ENCODE measurements around the gene TAP1.
A peak's percentile ranks its signal among the peaks of the same experiment; 100 is the strongest.

TAP1 gene

GRCh38 chr6:32862725-32863124 lies 9.2 kb upstream of the TAP1 start:
- Histone ChIP-seq H3K4me3 (ENCODE audit: low read depth, low read length) (no peak overlapping the region), H3K27ac (ENCODE audit: low read depth, low read length) (no peak overlapping the region), H2AFZ (ENCODE audit: low read length, unreplicated experiment) (no peak overlapping the region), H3K27me3 (ENCODE audit: insufficient read depth, low read length) (no peaks in the 10 kb centered on the region), H3K4me1 (ENCODE audit: control insufficient read depth, insufficient read depth, low read length, unreplicated experiment) (peaks cover 4% of the 10 kb centered on the region), H3K79me2 (ENCODE audit: control insufficient read depth, insufficient read depth, low read length, unreplicated experiment) (no peaks in the 10 kb centered on the region), H3K36me3 (ENCODE audit: insufficient read depth, low read length) (peaks cover 16% of the 10 kb centered on the region)

GRCh38 chr6:32860674-32861073 lies 7.2 kb upstream of the TAP1 start:
- no peak overlapping the region for H2AFZ ChIP-seq (ENCODE audit: low read length, unreplicated experiment)
- H3K36me3 ChIP-seq (ENCODE audit: insufficient read depth, low read length): peaks cover 21% of the 10 kb centered on the region
- H3K4me1 ChIP-seq (ENCODE audit: control insufficient read depth, insufficient read depth, low read length, unreplicated experiment): peaks cover 8% of the 10 kb centered on the region
- H3K4me3 ChIP-seq (ENCODE audit: low read depth, low read length): no peak overlapping the region
- peaks cover 5% of the 10 kb centered on the region for H3K79me2 ChIP-seq (ENCODE audit: control insufficient read depth, insufficient read depth, low read length, unreplicated experiment)
- H3K27me3 ChIP-seq (ENCODE audit: insufficient read depth, low read length): no peaks in the 10 kb centered on the region
- no peak overlapping the region for H3K27ac ChIP-seq (ENCODE audit: low read depth, low read length)

- H3K4me1 ChIP-seq (ENCODE audit: control insufficient read depth, insufficient read depth, low read length, unreplicated experiment): peaks cover 14% of the 10 kb centered on the region
- H3K4me3 ChIP-seq (ENCODE audit: low read depth, low read length): no peak overlapping the region
- H3K36me3 ChIP-seq (ENCODE audit: insufficient read depth, low read length): peaks cover 21% of the 10 kb centered on the region
- H3K27me3 ChIP-seq (ENCODE audit: insufficient read depth, low read length): no peaks in the 10 kb centered on the region
- H3K79me2 ChIP-seq (ENCODE audit: control insufficient read depth, insufficient read depth, low read length, unreplicated experiment): peaks cover 21% of the 10 kb centered on the region
- H2AFZ ChIP-seq (ENCODE audit: low read length, unreplicated experiment): no peak overlapping the region
- H3K27ac ChIP-seq (ENCODE audit: low read depth, low read length): no peak overlapping the region
Measured at GRCh38 chr6:32858194-32858593, 4.7 kb upstream of the TAP1 start.

GRCh38 chr6:32857156-32857891 lies 3.8 kb upstream of the TAP1 start:
- Histone ChIP-seq H3K4me1 (ENCODE audit: control insufficient read depth, insufficient read depth, low read length, unreplicated experiment) (peaks cover 14% of the 10 kb centered on the region), H3K79me2 (ENCODE audit: control insufficient read depth, insufficient read depth, low read length, unreplicated experiment) (peaks cover 29% of the 10 kb centered on the region)

GRCh38 chr6:32855467-32856174 lies 2.1 kb upstream of the TAP1 start:
- Histone ChIP-seq H3K27me3 (ENCODE audit: insufficient read depth, low read length) (no peaks in the 10 kb centered on the region), H3K79me2 (ENCODE audit: control insufficient read depth, insufficient read depth, low read length, unreplicated experiment) (peaks cover 46% of the 10 kb centered on the region), H2AFZ (ENCODE audit: low read length, unreplicated experiment) (no peak overlapping the region), H3K27ac (ENCODE audit: low read depth, low read length) (no peak overlapping the region), H3K4me1 (ENCODE audit: control insufficient read depth, insufficient read depth, low read length, unreplicated experiment) (peaks cover 24% of the 10 kb centered on the region), H3K4me3 (ENCODE audit: low read depth, low read length) (peak overlapping the region; percentile 99), H3K36me3 (ENCODE audit: insufficient read depth, low read length) (peaks cover 27% of the 10 kb centered on the region)

More at GRCh38 chr6:32857156-32857891, 3.8 kb upstream of the TAP1 start:
- Histone ChIP-seq H3K36me3 (ENCODE audit: insufficient read depth, low read length) (peaks cover 21% of the 10 kb centered on the region), H3K27ac (ENCODE audit: low read depth, low read length) (no peak overlapping the region), H3K4me3 (ENCODE audit: low read depth, low read length) (no peak overlapping the region), H3K27me3 (ENCODE audit: insufficient read depth, low read length) (no peaks in the 10 kb centered on the region), H2AFZ (ENCODE audit: low read length, unreplicated experiment) (no peak overlapping the region)

GRCh38 chr6:32854376-32855178 lies 1.1 kb upstream of the TAP1 start:
- H3K36me3 ChIP-seq (ENCODE audit: insufficient read depth, low read length): peaks cover 28% of the 10 kb centered on the region
- no peaks in the 10 kb centered on the region for H3K27me3 ChIP-seq (ENCODE audit: insufficient read depth, low read length)
- H3K4me3 ChIP-seq (ENCODE audit: low read depth, low read length): peak overlapping the region; percentile 99
- peak overlapping the region; percentile 95 for H3K27ac ChIP-seq (ENCODE audit: low read depth, low read length)
- H3K4me1 ChIP-seq (ENCODE audit: control insufficient read depth, insufficient read depth, low read length, unreplicated experiment): peaks cover 24% of the 10 kb centered on the region
- peaks cover 56% of the 10 kb centered on the region for H3K79me2 ChIP-seq (ENCODE audit: control insufficient read depth, insufficient read depth, low read length, unreplicated experiment)
- peak overlapping the region; percentile 68 for H2AFZ ChIP-seq (ENCODE audit: low read length, unreplicated experiment)

- Histone ChIP-seq H3K4me3 (ENCODE audit: low read depth, low read length) (peak overlapping the region; percentile 99), H3K36me3 (ENCODE audit: insufficient read depth, low read length) (peaks cover 36% of the 10 kb centered on the region)
Measured at GRCh38 chr6:32852844-32853540, 512 bp downstream of the TAP1 start.

GRCh38 chr6:32852018-32852843 lies 1.3 kb downstream of the TAP1 start:
- peaks cover 60% of the 10 kb centered on the region for H3K79me2 ChIP-seq (ENCODE audit: control insufficient read depth, insufficient read depth, low read length, unreplicated experiment)
- H3K27ac ChIP-seq (ENCODE audit: low read depth, low read length): peak overlapping the region; percentile 95
- H2AFZ ChIP-seq (ENCODE audit: low read length, unreplicated experiment): peak overlapping the region; percentile 79
- H3K4me3 ChIP-seq (ENCODE audit: low read depth, low read length): peak overlapping the region; percentile 99
- no peaks in the 10 kb centered on the region for H3K27me3 ChIP-seq (ENCODE audit: insufficient read depth, low read length)
- peaks cover 24% of the 10 kb centered on the region for H3K4me1 ChIP-seq (ENCODE audit: control insufficient read depth, insufficient read depth, low read length, unreplicated experiment)
- H3K36me3 ChIP-seq (ENCODE audit: insufficient read depth, low read length): peaks cover 35% of the 10 kb centered on the region

More at GRCh38 chr6:32852844-32853540, 512 bp downstream of the TAP1 start:
- peaks cover 56% of the 10 kb centered on the region for H3K79me2 ChIP-seq (ENCODE audit: control insufficient read depth, insufficient read depth, low read length, unreplicated experiment)
- H3K4me1 ChIP-seq (ENCODE audit: control insufficient read depth, insufficient read depth, low read length, unreplicated experiment): peaks cover 24% of the 10 kb centered on the region
- H3K27ac ChIP-seq (ENCODE audit: low read depth, low read length): peak overlapping the region; percentile 95
- no peaks in the 10 kb centered on the region for H3K27me3 ChIP-seq (ENCODE audit: insufficient read depth, low read length)
- H2AFZ ChIP-seq (ENCODE audit: low read length, unreplicated experiment): peak overlapping the region; percentile 79

GRCh38 chr6:32851025-32851424 lies 2.5 kb downstream of the TAP1 start:
- Histone ChIP-seq H3K4me1 (ENCODE audit: control insufficient read depth, insufficient read depth, low read length, unreplicated experiment) (peaks cover 20% of the 10 kb centered on the region), H3K27me3 (ENCODE audit: insufficient read depth, low read length) (no peaks in the 10 kb centered on the region), H3K79me2 (ENCODE audit: control insufficient read depth, insufficient read depth, low read length, unreplicated experiment) (peaks cover 62% of the 10 kb centered on the region), H2AFZ (ENCODE audit: low read length, unreplicated experiment) (no peak overlapping the region), H3K27ac (ENCODE audit: low read depth, low read length) (no peak overlapping the region), H3K36me3 (ENCODE audit: insufficient read depth, low read length) (peaks cover 43% of the 10 kb centered on the region), H3K4me3 (ENCODE audit: low read depth, low read length) (no peak overlapping the region; the same call in 1 of the 2 replicates)
